ENCODE results near the gene SRSF3. TPM values are rescaled to one million over a fixed set of nuclear protein-coding genes. Genes with fewer than 3 reads are reported as not detected.

The SRSF3 gene
- total RNA-seq, 2 experiments from 2014 or later = 316 to 539 TPM

- Histone ChIP-seq H3K4me3 (ENCODE audit: low read depth, low read length, poor library complexity, severe bottlenecking) (no peak overlapping the region), H4K20me1 (ENCODE audit: insufficient read depth, low read length) (no peaks in the 10 kb centered on the region), H3K9me2 (ENCODE audit: insufficient read depth, low read length) (no peaks in the 10 kb centered on the region), H3K27ac (ENCODE audit: low read depth, low read length, poor library complexity, severe bottlenecking) (no peak overlapping the region), H2AFZ (ENCODE audit: low read length) (no peak overlapping the region), H3K9me3 (ENCODE audit: low read length) (no peaks in the 10 kb centered on the region), H3K4me2 (ENCODE audit: low read length) (no peak overlapping the region), H3K4me1 (ENCODE audit: insufficient read depth, low read length, poor library complexity, severe bottlenecking) (peaks cover 4% of the 10 kb centered on the region), H3K36me3 (ENCODE audit: insufficient read depth, low read length) (no peaks in the 10 kb centered on the region), H3K79me2 (ENCODE audit: insufficient read depth, low read depth, low read length) (no peaks in the 10 kb centered on the region)
- TF ChIP-seq EZH2phosphoT487 (IDR thresholded peaks at IDR 0.05; ENCODE audit: borderline replicate concordance, low read depth, low read length) (no peak), CTCF (conservative IDR thresholded peaks at IDR 0.05; ENCODE audit: low read length) (no peak)
- no TSS peak for BruUV-seq (replicated peaks)
- intact Hi-C loops (cut with micrococcal nuclease; ENCODE audit: unreplicated experiment) = no loop called here
- POLR2A ChIA-PET = no interaction called here
- DNase-seq (ENCODE audit: low spot score) = no peak
- CTCF ChIA-PET (ENCODE audit: unreplicated experiment) = no interaction called here
These were observed 37.3 kb downstream of the SRSF3 start for GRCh38 chr6:36631326-36632011.

GRCh38 chr6:36633370-36633769, 39.2 kb downstream of the SRSF3 start:
- BruUV-seq (replicated peaks) = no TSS peak
- H3K4me3 ChIP-seq (ENCODE audit: low read depth, low read length, poor library complexity, severe bottlenecking) = no peak overlapping the region
- TF ChIP-seq CTCF (conservative IDR thresholded peaks at IDR 0.05; ENCODE audit: low read length) (no peak), EZH2phosphoT487 (IDR thresholded peaks at IDR 0.05; ENCODE audit: borderline replicate concordance, low read depth, low read length) (no peak)
- DNase-seq (ENCODE audit: low spot score) = no peak
- no peak overlapping the region for H3K4me2 ChIP-seq (ENCODE audit: low read length)
- peaks cover 4% of the 10 kb centered on the region for H3K4me1 ChIP-seq (ENCODE audit: insufficient read depth, low read length, poor library complexity, severe bottlenecking)
- intact Hi-C loops (cut with micrococcal nuclease; ENCODE audit: unreplicated experiment) = no loop called here
- CTCF ChIA-PET (ENCODE audit: unreplicated experiment) = no interaction called here
- H3K9me2 ChIP-seq (ENCODE audit: insufficient read depth, low read length) = no peaks in the 10 kb centered on the region
- H3K36me3 ChIP-seq (ENCODE audit: insufficient read depth, low read length) = no peaks in the 10 kb centered on the region
- H3K79me2 ChIP-seq (ENCODE audit: insufficient read depth, low read depth, low read length) = no peaks in the 10 kb centered on the region
- POLR2A ChIA-PET = no interaction called here
- no peak overlapping the region for H3K27ac ChIP-seq (ENCODE audit: low read depth, low read length, poor library complexity, severe bottlenecking)
- H4K20me1 ChIP-seq (ENCODE audit: insufficient read depth, low read length) = no peaks in the 10 kb centered on the region
- no peak overlapping the region for H2AFZ ChIP-seq (ENCODE audit: low read length)
- H3K9me3 ChIP-seq (ENCODE audit: low read length) = no peaks in the 10 kb centered on the region

GRCh38 chr6:36633915-36634314, 39.8 kb downstream of the SRSF3 start:
- Histone ChIP-seq H3K27ac (ENCODE audit: low read depth, low read length, poor library complexity, severe bottlenecking) (no peak overlapping the region), H2AFZ (ENCODE audit: low read length) (no peak overlapping the region), H3K36me3 (ENCODE audit: insufficient read depth, low read length) (no peaks in the 10 kb centered on the region), H3K4me1 (ENCODE audit: insufficient read depth, low read length, poor library complexity, severe bottlenecking) (peaks cover 3% of the 10 kb centered on the region), H4K20me1 (ENCODE audit: insufficient read depth, low read length) (no peaks in the 10 kb centered on the region), H3K9me3 (ENCODE audit: low read length) (no peaks in the 10 kb centered on the region), H3K4me3 (ENCODE audit: low read depth, low read length, poor library complexity, severe bottlenecking) (no peak overlapping the region), H3K9me2 (ENCODE audit: insufficient read depth, low read length) (no peaks in the 10 kb centered on the region), H3K4me2 (ENCODE audit: low read length) (no peak overlapping the region), H3K79me2 (ENCODE audit: insufficient read depth, low read depth, low read length) (no peaks in the 10 kb centered on the region)
- DNase-seq (ENCODE audit: low spot score) = no peak
- POLR2A ChIA-PET = no interaction called here
- TF ChIP-seq CTCF (conservative IDR thresholded peaks at IDR 0.05; ENCODE audit: low read length) = no peak
- no peak for TF ChIP-seq EZH2phosphoT487 (IDR thresholded peaks at IDR 0.05; ENCODE audit: borderline replicate concordance, low read depth, low read length)
- no TSS peak for BruUV-seq (replicated peaks)
- CTCF ChIA-PET (ENCODE audit: unreplicated experiment) = no interaction called here
- intact Hi-C loops (cut with micrococcal nuclease; ENCODE audit: unreplicated experiment) = no loop called here

Measured in OCI-LY7 (cell line).